K562 (cell line): ENCODE measurements around the gene BCL10. TPM values are rescaled to one million over a fixed set of nuclear protein-coding genes. Genes with fewer than 3 reads are reported as not detected.

Source experiments
- CBFA2T3 ChIP-seq: fragments of 450-650 bp; IDR thresholded peaks from 2 replicates; pipeline ENCODE4 v1.6.1; 2017
- CBX8 ChIP-seq: fragments of 200-600 bp; sonication (generic); IDR thresholded peaks from 2 replicates; pipeline ENCODE4 v1.6.1; 2012; ENCODE audit warnings: borderline replicate concordance, mixed run types, low read depth, mild to moderate bottlenecking, moderate library complexity, mixed read lengths, low read length, control low read depth, inconsistent platforms; ENCODE audit not compliant: poor library complexity, severe bottlenecking; ENCODE audit errors: extremely low read depth
- FOXK2 ChIP-seq, 2 experiments: fragments of 450-650 bp; IDR thresholded peaks in 1 of 2; conservative IDR thresholded peaks in 1 of 2; 2 replicates each; pipeline ENCODE4 v1.6.1; 2016; ENCODE audit warnings: low read depth in 2 of 2, mild to moderate bottlenecking in 1 of 2
- HDAC2 ChIP-seq: fragments of 450-650 bp; IDR thresholded peaks from 2 replicates; pipeline ENCODE4 v1.6.1; 2016; ENCODE audit warnings: mild to moderate bottlenecking
- HDAC3 ChIP-seq: fragments of 450-650 bp; IDR thresholded peaks from 2 replicates; pipeline ENCODE4 v1.6.1; 2018; ENCODE audit warnings: borderline replicate concordance, mild to moderate bottlenecking, moderate library complexity; ENCODE audit not compliant: partially characterized antibody
- MTA1 ChIP-seq: fragments of 450-650 bp; IDR thresholded peaks from 2 replicates; pipeline ENCODE4 v1.6.1; 2017; ENCODE audit warnings: borderline replicate concordance
- NCOA6 ChIP-seq: fragments of 450-650 bp; IDR thresholded peaks from 2 replicates; pipeline ENCODE4 v1.6.1; 2017; ENCODE audit warnings: mild to moderate bottlenecking
- NFIC ChIP-seq: fragments of 450-650 bp; IDR thresholded peaks from 2 replicates; pipeline ENCODE4 v1.6.1; 2017; ENCODE audit warnings: mild to moderate bottlenecking, inconsistent platforms
- NFXL1 ChIP-seq: fragments of 450-650 bp; formaldehyde crosslinking; IDR thresholded peaks from 2 replicates; pipeline ENCODE4 v1.4.0; 2021; ENCODE audit warnings: mild to moderate bottlenecking
- POLR2B ChIP-seq: fragments of 450-650 bp; IDR thresholded peaks from 2 replicates; pipeline ENCODE4 v1.6.1; 2018; ENCODE audit warnings: low read depth; ENCODE audit not compliant: partially characterized antibody
- RCOR1 ChIP-seq, 2 experiments: IDR thresholded peaks; 2 replicates each; pipeline ENCODE4 v1.6.1; 2012; ENCODE audit warnings: low read depth in 2 of 2, low read length in 2 of 2, borderline replicate concordance in 1 of 2, improper control_type of control experiment in 1 of 2
- SRSF1 ChIP-seq: fragments of 200-400 bp; formaldehyde crosslinking; IDR thresholded peaks from 2 replicates; pipeline ENCODE4 v1.6.1; 2017; ENCODE audit warnings: mild to moderate bottlenecking, low read depth, low read length, moderate library complexity
- SRSF3 ChIP-seq: fragments of 200-400 bp; formaldehyde crosslinking; IDR thresholded peaks from 2 replicates; pipeline ENCODE4 v1.6.1; 2016; ENCODE audit warnings: mild to moderate bottlenecking, low read length, moderate library complexity; ENCODE audit not compliant: insufficient read depth
- ZKSCAN1 ChIP-seq: fragments of 150-350 bp; IDR thresholded peaks from 2 replicates; pipeline ENCODE4 v1.6.1; 2016; ENCODE audit warnings: low read depth, low read length
- ZNF140 ChIP-seq: fragments of 250-450 bp; sonication (Bioruptor Pico); IDR thresholded peaks from 2 replicates; pipeline ENCODE4 v1.8.0; 2021; ENCODE audit warnings: moderate library complexity, mild to moderate bottlenecking, inconsistent platforms
- ZNF239 ChIP-seq: fragments of 250-450 bp; sonication (Bioruptor Pico); IDR thresholded peaks from 2 replicates; pipeline ENCODE4 v1.4.0; 2020; ENCODE audit warnings: mild to moderate bottlenecking
- ZNF253 ChIP-seq: fragments of 250-450 bp; sonication (Bioruptor Pico); conservative IDR thresholded peaks from 2 replicates; pipeline ENCODE4 v1.6.1; 2021; ENCODE audit warnings: mild to moderate bottlenecking
- ZNF316 ChIP-seq: fragments of 450-650 bp; IDR thresholded peaks from 2 replicates; pipeline ENCODE4 v1.6.1; 2016
- ZNF408 ChIP-seq: fragments of 250-450 bp; sonication (Bioruptor Pico); IDR thresholded peaks from 2 replicates; pipeline ENCODE4 v1.4.0; 2020; ENCODE audit warnings: low read depth, mild to moderate bottlenecking, moderate library complexity
- ZNF644 ChIP-seq: fragments of 200-800 bp; sonication (Bioruptor generic); IDR thresholded peaks from 2 replicates; pipeline ENCODE4 v1.6.1; 2016; ENCODE audit warnings: low read depth, missing genetic modification characterization, missing compliant biosample characterization
- polyA plus RNA-seq, 8 experiments: library from polyadenylated mRNA; depleted of rRNA in 4 of 8; stranded (reverse) in 5 of 8; unstranded in 3 of 8; fragments of >200 nt; fragmentation: Nextera tagmentation in 2 of 8; fragmentation: Illumina TruSeq in 1 of 8; extraction: Ambion mirVana in 2 of 8; extraction: Trizol in 1 of 8; gene quantifications; 2 replicates each; pipeline versions ENCODE4 v1.2.1 to v1.2.3, GENCODE V29; 2011 to 2014; ENCODE audit warnings: inconsistent platforms in 1 of 8, missing spikeins in 1 of 8
- total RNA-seq, 7 experiments: library from RNA; depleted of rRNA in 6 of 7; stranded (reverse); fragments of >200 nt in 6 of 7; fragmentation: Illumina TruSeq in 2 of 7; extraction: Trizol in 2 of 7; gene quantifications; 2 replicates each; pipeline versions ENCODE4 v1.2.1 to v1.2.3, GENCODE V29; 2011 to 2021; ENCODE audit warnings: low replicate concordance in 1 of 7
- TF ChIP-seq, protein P1 (sequence below), 2 experiments: fragments of 450-650 bp; IDR thresholded peaks; 2 replicates each; pipeline ENCODE4 v1.6.1; 2016; ENCODE audit warnings: mild to moderate bottlenecking in 2 of 2, borderline replicate concordance in 1 of 2, low read depth in 1 of 2, moderate library complexity in 1 of 2
- TF ChIP-seq, protein P2 (sequence below): fragments of 450-650 bp; conservative IDR thresholded peaks from 2 replicates; pipeline ENCODE4 v1.6.1; 2016; ENCODE audit warnings: missing genetic modification characterization, low read depth, mild to moderate bottlenecking, missing compliant biosample characterization, moderate library complexity

Gene BCL10
- total and polyA plus RNA-seq, 9 of the 15 experiments (the other 6 are each of a cell fraction or from before 2014, with no cell fraction given), result 8.0 to 19.4 (median 12.3) TPM

DNA sequence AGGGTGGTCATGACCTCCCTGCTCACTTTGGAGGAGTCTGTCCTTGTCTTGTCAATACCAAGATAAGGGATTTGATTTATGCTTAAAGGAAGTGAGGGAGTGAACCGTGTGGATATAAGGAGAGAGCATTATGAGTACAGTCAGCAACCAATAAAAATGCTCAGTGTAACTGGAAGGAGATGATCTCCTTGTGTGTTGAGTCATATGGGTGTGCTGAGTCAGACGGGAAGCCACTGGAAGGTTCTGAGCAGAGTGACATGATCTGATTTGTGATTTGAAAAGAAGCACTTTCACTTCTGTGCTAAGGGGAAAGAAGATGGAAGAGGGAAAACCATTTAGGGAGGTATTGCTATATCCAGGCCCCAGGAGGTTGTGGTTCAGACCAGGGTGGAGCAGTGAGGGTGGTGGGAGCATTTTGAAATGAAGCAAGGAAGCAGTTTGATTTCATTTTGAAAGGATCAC, 2.5 kb upstream of the BCL10 start (continued):
- TF ChIP-seq, protein P1, sequence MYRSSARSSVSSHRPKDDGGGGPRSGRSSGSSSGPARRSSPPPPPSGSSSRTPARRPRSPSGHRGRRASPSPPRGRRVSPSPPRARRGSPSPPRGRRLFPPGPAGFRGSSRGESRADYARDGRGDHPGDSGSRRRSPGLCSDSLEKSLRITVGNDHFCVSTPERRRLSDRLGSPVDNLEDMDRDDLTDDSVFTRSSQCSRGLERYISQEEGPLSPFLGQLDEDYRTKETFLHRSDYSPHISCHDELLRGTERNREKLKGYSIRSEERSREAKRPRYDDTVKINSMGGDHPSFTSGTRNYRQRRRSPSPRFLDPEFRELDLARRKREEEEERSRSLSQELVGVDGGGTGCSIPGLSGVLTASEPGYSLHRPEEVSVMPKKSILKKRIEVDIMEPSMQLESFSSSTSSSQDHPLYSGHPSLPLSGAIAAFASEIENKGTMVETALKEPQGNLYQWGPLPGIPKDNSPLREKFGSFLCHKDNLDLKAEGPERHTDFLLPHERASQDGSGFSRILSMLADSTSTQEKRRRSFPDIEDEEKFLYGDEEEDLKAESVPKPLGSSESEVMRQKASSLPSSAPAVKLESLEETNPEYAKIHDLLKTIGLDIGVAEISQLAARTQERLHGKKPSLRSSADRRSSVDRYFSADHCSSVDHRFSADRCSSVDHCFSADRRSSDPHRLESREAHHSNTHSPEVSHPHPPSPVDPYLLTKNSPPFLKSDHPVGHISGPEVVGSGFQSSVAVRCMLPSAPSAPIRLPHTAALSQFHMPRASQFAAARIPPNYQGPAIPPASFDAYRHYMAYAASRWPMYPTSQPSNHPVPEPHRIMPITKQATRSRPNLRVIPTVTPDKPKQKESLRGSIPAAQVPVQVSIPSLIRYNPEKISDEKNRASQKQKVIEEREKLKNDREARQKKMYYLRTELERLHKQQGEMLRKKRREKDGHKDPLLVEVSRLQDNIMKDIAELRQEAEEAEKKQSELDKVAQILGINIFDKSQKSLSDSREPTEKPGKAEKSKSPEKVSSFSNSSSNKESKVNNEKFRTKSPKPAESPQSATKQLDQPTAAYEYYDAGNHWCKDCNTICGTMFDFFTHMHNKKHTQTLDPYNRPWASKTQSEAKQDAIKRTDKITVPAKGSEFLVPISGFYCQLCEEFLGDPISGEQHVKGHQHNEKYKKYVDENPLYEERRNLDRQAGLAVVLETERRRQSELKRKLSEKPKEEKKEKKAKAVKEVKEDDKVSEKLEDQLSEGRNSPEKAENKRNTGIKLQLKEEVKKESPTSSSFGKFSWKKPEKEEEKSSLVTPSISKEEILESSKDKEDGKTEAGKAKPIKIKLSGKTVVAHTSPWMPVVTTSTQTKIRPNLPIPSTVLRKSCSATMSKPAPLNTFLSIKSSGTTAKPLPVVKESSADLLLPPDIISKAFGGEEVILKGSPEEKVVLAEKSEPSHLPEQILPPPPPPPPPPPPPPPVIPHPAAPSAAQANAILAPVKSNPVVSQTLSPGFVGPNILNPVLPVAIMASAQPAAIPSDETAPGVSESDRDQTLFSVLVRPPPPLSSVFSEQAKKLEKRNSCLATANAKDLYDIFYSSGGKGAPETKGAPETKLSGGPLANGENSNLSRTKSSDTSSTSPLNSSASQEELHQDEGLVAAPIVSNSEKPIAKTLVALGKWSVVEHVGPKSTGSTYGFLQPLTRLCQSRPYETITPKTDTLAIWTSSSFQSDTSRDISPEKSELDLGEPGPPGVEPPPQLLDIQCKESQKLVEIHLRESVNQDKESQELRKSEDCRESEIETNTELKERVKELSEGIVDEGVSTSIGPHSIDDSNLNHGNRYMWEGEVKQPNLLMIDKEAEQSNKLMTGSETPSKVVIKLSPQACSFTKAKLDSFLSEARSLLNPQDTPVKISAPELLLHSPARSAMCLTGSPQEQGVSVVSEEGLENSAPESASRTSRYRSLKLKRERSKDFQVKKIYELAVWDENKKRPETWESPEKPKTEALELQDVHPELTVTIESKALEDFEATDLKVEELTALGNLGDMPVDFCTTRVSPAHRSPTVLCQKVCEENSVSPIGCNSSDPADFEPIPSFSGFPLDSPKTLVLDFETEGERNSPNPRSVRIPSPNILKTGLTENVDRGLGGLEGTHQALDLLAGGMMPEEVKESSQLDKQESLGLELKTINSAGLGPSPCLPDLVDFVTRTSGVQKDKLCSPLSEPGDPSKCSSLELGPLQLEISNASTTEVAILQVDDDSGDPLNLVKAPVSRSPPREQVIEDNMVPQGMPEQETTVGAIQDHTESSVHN (IDR thresholded peaks at IDR 0.05; ENCODE audit: borderline replicate concordance in 1 of 2, low read depth in 1 of 2), result peak in 1 of 2 experiments; percentile 96; a peak in 2 of 4 replicates
- no peak for TF ChIP-seq SRSF3
- TF ChIP-seq NFXL1, result no peak
- TF ChIP-seq ZNF140 (CRISPR knock-in tag), result no peak
- no peak for TF ChIP-seq ZNF644
- no peak for TF ChIP-seq SRSF1
- peak; percentile 76; the same call in 1 of the 2 replicates for TF ChIP-seq MTA1
- TF ChIP-seq ZNF253, result no peak
- TF ChIP-seq CBX8, result no peak
- TF ChIP-seq, protein P2, sequence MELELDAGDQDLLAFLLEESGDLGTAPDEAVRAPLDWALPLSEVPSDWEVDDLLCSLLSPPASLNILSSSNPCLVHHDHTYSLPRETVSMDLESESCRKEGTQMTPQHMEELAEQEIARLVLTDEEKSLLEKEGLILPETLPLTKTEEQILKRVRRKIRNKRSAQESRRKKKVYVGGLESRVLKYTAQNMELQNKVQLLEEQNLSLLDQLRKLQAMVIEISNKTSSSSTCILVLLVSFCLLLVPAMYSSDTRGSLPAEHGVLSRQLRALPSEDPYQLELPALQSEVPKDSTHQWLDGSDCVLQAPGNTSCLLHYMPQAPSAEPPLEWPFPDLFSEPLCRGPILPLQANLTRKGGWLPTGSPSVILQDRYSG (tag), result no peak
- TF ChIP-seq POLR2B, result peak; percentile 39
- TF ChIP-seq HDAC2, result peak; percentile 98
- no peak for TF ChIP-seq ZKSCAN1
- TF ChIP-seq ZNF239 (CRISPR knock-in tag), result no peak
- peak; percentile 58 to 99; a peak in 2 of 4 replicates for TF ChIP-seq RCOR1 (IDR thresholded peaks at IDR 0.05; ENCODE audit: borderline replicate concordance in 1 of 2, low read depth in 2 of 2, low read length in 2 of 2)
- TF ChIP-seq ZNF316, result peak; percentile 98
- peak; percentile 59 for TF ChIP-seq HDAC3
- TF ChIP-seq NFIC, result no peak
- no peak for TF ChIP-seq ZNF408 (CRISPR knock-in tag)
- peak; percentile 74 to 86 for TF ChIP-seq FOXK2 (conservative IDR thresholded peaks at IDR 0.05 in 1 of 2, IDR thresholded peaks at IDR 0.05 in 1 of 2; ENCODE audit: low read depth in 2 of 2)
- no peak for TF ChIP-seq NCOA6
- TF ChIP-seq CBFA2T3, result peak; percentile 74
